SK-N-MC (cell line): ENCODE data around the gene ZMAT2.
"Not testable (repeated sequence)": the region's sequence is repeated elsewhere in the genome, so short reads cannot be mapped to it uniquely, and the experiment has no call there.

Source experiments
- EZH2 ChIP-seq: fragments of 200-600 bp; sonication (generic); IDR thresholded peaks from one replicate; pipeline ENCODE4 v1.6.1; 2017; ENCODE audit warnings: antibody characterized with exemption
- POLR2AphosphoS5 ChIP-seq: IDR thresholded peaks from 2 replicates; pipeline ENCODE4 v1.6.1; 2012; ENCODE audit warnings: mild to moderate bottlenecking, low read depth, low read length, borderline replicate concordance

- not testable (repeated sequence) for TF ChIP-seq POLR2AphosphoS5, EZH2
Observed at GRCh38 chr5:140671035-140671434, 29.2 kb upstream of the ZMAT2 start.
